Astrocyte (in vitro differentiated cells and primary cell): ENCODE data around the gene OPN1SW.

Experiments
- CTCF ChIP-seq: IDR thresholded peaks from 2 replicates; pipeline ENCODE4 v1.5.1; 2011; ENCODE audit warnings: low read depth, mild to moderate bottlenecking, inconsistent platforms, low read length, moderate library complexity; ENCODE audit not compliant: insufficient read depth
- EZH2 ChIP-seq: IDR thresholded peaks from 2 replicates; pipeline ENCODE4 v1.6.1; 2012; ENCODE audit warnings: mild to moderate bottlenecking, low read length, inconsistent platforms; ENCODE audit not compliant: insufficient read depth

- TF ChIP-seq CTCF, result no peak
- no peak for TF ChIP-seq EZH2
Observed at GRCh38 chr7:128767475-128768110, 8.0 kb downstream of the OPN1SW start.
